DND-41 (cell line): ENCODE measurements around the gene KCNC1.

Experiments
- ATAC-seq: fragments of 200-7000 bp; cut with Tn5 transposase; 3 replicates; pipeline ENCODE4 v1.9.1; 2021; ENCODE audit warnings: low read depth; ENCODE audit not compliant: insufficient read depth
- DNase-seq: peaks from one replicate; pipeline ENCODE4 v3.0.0-alpha.2; 2020
- H2AFZ ChIP-seq: 2 replicates; pipeline ENCODE4 v1.6.0; 2012; ENCODE audit warnings: low read depth, low read length
- H3K27ac ChIP-seq: 2 replicates; pipeline ENCODE4 v1.5.1; 2012; ENCODE audit warnings: low read length, inconsistent platforms
- H3K27me3 ChIP-seq: fragments of 200-600 bp; sonication (generic); 2 replicates; pipeline ENCODE4 v1.6.0; 2012; ENCODE audit warnings: low read length, mild to moderate bottlenecking, inconsistent platforms; ENCODE audit not compliant: insufficient read depth, poor library complexity
- H3K36me3 ChIP-seq: 2 replicates; pipeline ENCODE4 v1.5.1; 2012; ENCODE audit warnings: low read length, inconsistent platforms; ENCODE audit not compliant: insufficient read depth
- H3K4me1 ChIP-seq: 2 replicates; pipeline ENCODE4 v1.5.1; 2012; ENCODE audit warnings: mild to moderate bottlenecking, low read length; ENCODE audit not compliant: insufficient read depth
- H3K4me2 ChIP-seq: 2 replicates; pipeline ENCODE4 v1.6.0; 2012; ENCODE audit warnings: mild to moderate bottlenecking, moderate library complexity, low read length, inconsistent platforms; ENCODE audit not compliant: insufficient read depth
- H3K4me3 ChIP-seq, 2 experiments: fragments of 200-600 bp in 1 of 2; shearing (Covaris generic) in 1 of 2; 2 replicates each; pipeline ENCODE4 v1.5.1; 2012 to 2016; ENCODE audit warnings: inconsistent platforms in 2 of 2, low read length in 2 of 2, mild to moderate bottlenecking in 2 of 2, low read depth in 1 of 2, moderate library complexity in 1 of 2
- H3K79me2 ChIP-seq: 2 replicates; pipeline ENCODE4 v1.6.0; 2012; ENCODE audit warnings: low read length, inconsistent platforms; ENCODE audit not compliant: insufficient read depth
- H3K9ac ChIP-seq: 2 replicates; pipeline ENCODE4 v1.6.0; 2012; ENCODE audit warnings: low read depth, mild to moderate bottlenecking, inconsistent platforms, low read length, moderate library complexity
- H3K9me3 ChIP-seq: 2 replicates; pipeline ENCODE4 v1.5.1; 2012; ENCODE audit warnings: low read length, moderate library complexity, mild to moderate bottlenecking, inconsistent platforms; ENCODE audit not compliant: insufficient read depth, severe bottlenecking
- H4K20me1 ChIP-seq: 2 replicates; pipeline ENCODE4 v1.6.0; 2012; ENCODE audit warnings: low read length; ENCODE audit not compliant: insufficient read depth
- EZH2 ChIP-seq: IDR thresholded peaks from 3 replicates; pipeline ENCODE4 v1.6.1; 2012; ENCODE audit warnings: borderline replicate concordance, low read depth, mild to moderate bottlenecking, moderate library complexity, low read length, inconsistent platforms; ENCODE audit not compliant: severe bottlenecking
- TF ChIP-seq, protein P1 (sequence below): IDR thresholded peaks from 2 replicates; pipeline ENCODE4 v1.5.1; 2012; ENCODE audit warnings: borderline replicate concordance, low read length, moderate library complexity, mild to moderate bottlenecking; ENCODE audit not compliant: poor library complexity, severe bottlenecking; ENCODE audit errors: extremely low read depth

Gene KCNC1

DNA sequence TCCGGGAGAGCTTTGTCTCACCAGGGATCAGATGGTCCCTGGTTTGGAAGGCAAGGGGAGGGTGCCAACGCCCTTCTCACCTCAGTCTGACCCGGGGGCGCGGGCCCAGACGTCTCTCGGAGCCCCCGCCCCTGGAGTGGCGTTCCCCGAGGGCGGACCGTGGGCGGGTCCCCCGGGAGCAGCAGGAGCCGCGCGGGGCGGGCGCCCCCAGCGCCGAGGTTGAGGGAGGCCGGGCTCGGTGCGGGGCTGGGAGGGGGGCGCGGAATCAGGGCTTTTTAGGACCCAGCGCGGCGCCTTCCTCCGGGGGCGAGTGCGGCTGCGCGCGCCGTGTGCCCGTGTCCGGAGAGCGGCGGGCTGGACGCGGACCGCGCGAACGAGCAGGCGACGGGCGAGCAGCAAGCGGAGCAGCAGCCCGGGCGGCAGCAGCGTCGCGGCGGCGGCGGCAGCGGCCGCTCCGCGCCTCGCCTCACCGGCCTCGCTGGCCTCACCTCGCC, at the start of gene KCNC1:
Gene KCNC1 (plus strand): TSS at position 364 of the 494 bp plus-strand sequence. CDS start 1,222 bp downstream, outside the sequence.
- TF ChIP-seq, protein P1, sequence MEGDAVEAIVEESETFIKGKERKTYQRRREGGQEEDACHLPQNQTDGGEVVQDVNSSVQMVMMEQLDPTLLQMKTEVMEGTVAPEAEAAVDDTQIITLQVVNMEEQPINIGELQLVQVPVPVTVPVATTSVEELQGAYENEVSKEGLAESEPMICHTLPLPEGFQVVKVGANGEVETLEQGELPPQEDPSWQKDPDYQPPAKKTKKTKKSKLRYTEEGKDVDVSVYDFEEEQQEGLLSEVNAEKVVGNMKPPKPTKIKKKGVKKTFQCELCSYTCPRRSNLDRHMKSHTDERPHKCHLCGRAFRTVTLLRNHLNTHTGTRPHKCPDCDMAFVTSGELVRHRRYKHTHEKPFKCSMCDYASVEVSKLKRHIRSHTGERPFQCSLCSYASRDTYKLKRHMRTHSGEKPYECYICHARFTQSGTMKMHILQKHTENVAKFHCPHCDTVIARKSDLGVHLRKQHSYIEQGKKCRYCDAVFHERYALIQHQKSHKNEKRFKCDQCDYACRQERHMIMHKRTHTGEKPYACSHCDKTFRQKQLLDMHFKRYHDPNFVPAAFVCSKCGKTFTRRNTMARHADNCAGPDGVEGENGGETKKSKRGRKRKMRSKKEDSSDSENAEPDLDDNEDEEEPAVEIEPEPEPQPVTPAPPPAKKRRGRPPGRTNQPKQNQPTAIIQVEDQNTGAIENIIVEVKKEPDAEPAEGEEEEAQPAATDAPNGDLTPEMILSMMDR = no peak
- no peak for TF ChIP-seq EZH2
- no peak within 1 kb of the TSS for H3K9ac ChIP-seq
- no peaks in the 10 kb centered on the region for H3K79me2 ChIP-seq
- H3K9me3 ChIP-seq = no peaks in the 10 kb centered on the region
- H3K4me2 ChIP-seq = no peak within 1 kb of the TSS
- no peak for DNase-seq
- no peak within 1 kb of the TSS for H3K27ac ChIP-seq
- no peaks in the 10 kb centered on the region for H3K36me3 ChIP-seq
- H3K27me3 ChIP-seq = no peaks in the 10 kb centered on the region
- no peak within 1 kb of the TSS for H3K4me3 ChIP-seq
- no peak within 1 kb of the TSS for H2AFZ ChIP-seq
- no peaks in the 10 kb centered on the region for H4K20me1 ChIP-seq
- no peak for ATAC-seq
- H3K4me1 ChIP-seq = no peaks in the 10 kb centered on the region

DNA sequence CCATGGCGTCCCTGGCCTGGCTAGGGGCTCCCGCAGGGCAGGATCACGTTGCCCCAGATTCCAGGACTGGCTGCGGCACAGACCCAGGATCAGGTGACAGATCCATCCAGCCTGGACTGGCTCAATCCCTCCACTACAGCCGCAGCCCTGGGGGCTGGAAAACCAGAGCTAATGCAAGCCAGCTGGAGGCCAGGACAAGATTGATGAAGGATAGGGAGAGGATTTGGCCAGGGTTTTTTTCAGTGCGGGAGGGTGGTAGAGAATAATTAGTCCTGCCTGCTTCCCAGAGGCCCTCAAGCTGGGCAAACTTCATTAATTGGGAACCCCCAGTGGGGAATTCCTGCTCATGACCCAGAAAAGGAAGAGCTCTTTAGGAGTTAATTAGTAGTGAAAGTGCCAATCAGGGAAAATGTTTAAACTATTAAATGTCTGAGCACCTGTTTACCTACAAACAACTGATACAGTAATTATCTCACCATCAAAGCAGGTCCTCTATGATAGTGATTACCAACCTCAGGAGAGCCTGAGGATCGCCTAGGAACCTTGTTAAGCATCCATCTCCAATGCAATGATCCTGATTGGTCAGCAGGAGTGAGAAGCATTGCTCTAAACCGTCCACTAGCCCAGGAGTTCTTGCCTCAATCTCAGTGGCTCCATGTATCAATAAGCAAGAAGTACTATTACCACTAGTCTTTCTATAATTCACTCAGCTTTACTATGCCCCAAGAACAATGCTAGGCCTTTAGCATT, 48.2 kb upstream of the KCNC1 start:
- H3K27ac ChIP-seq = no peak overlapping the region
- H3K36me3 ChIP-seq = no peaks in the 10 kb centered on the region
- no peak overlapping the region for H3K4me3 ChIP-seq
- no peak for DNase-seq
- no peaks in the 10 kb centered on the region for H3K79me2 ChIP-seq
- no peak overlapping the region for H2AFZ ChIP-seq
- H3K4me2 ChIP-seq = no peak overlapping the region
- H3K4me1 ChIP-seq = no peaks in the 10 kb centered on the region
- H3K9ac ChIP-seq = no peak overlapping the region
- H3K9me3 ChIP-seq = no peaks in the 10 kb centered on the region
- H3K27me3 ChIP-seq = peaks cover 30% of the 10 kb centered on the region
- no peak for ATAC-seq
- TF ChIP-seq, protein P1 = no peak
- TF ChIP-seq EZH2 = no peak
- no peaks in the 10 kb centered on the region for H4K20me1 ChIP-seq

- H3K79me2 ChIP-seq = no peaks in the 10 kb centered on the region
- DNase-seq = no peak
- TF ChIP-seq, protein P1 = no peak
- TF ChIP-seq EZH2 = no peak
- H4K20me1 ChIP-seq = no peaks in the 10 kb centered on the region
- no peak overlapping the region for H3K4me2 ChIP-seq
- no peaks in the 10 kb centered on the region for H3K4me1 ChIP-seq
- H2AFZ ChIP-seq = no peak overlapping the region
- no peak overlapping the region for H3K27ac ChIP-seq
- H3K9ac ChIP-seq = no peak overlapping the region
- H3K36me3 ChIP-seq = no peaks in the 10 kb centered on the region
- no peak overlapping the region for H3K4me3 ChIP-seq
- peaks cover 39% of the 10 kb centered on the region for H3K27me3 ChIP-seq
- no peak for ATAC-seq
- no peaks in the 10 kb centered on the region for H3K9me3 ChIP-seq
Measured at GRCh38 chr11:17687946-17688670, 46.5 kb upstream of the KCNC1 start.
